ENCODE measurements around the gene AMTN.

DNA sequence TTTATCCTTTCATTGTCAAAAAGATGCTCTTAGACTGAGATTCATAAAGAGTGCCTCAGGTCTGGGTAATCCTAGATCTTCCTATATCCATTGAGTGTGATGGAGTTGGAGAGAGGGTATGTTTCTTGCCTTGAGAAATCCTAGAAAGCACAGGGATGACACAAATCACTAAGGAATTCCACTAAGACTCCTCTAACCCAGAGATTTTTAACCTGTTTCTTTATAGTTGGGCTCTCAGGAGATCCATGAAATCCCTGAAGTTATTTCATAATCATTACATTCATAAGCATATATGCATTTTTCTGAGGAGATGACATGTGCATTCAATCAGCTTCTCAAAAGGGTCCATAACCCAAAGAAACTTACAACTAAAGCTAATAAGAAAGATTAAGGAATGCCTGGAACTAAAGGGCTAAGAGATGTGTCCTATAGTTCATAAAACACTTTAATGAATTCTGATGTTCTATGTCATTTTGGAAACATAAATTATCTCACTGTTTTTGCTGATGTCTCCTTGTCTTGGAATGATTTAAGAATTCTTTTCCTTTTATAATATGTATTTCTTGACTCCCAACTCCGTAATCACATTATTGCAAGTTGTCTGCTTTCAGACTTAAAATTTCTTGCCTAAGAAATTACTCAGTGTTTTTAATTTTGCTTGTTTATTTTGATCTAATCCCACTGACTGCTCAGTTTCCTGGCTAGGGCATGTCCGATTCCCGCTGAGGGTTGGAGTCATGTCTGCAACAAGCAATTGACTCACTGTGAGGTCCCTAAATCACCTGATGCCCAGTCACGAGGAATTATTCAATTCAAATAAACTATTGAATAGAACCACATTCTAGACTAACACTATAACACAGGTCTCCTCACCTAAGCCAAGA lies 2.8 kb upstream of the AMTN start:
- no peak for TF ChIP-seq POLR2AphosphoS5 (IDR thresholded peaks at IDR 0.05)
- TF ChIP-seq, protein P1, sequence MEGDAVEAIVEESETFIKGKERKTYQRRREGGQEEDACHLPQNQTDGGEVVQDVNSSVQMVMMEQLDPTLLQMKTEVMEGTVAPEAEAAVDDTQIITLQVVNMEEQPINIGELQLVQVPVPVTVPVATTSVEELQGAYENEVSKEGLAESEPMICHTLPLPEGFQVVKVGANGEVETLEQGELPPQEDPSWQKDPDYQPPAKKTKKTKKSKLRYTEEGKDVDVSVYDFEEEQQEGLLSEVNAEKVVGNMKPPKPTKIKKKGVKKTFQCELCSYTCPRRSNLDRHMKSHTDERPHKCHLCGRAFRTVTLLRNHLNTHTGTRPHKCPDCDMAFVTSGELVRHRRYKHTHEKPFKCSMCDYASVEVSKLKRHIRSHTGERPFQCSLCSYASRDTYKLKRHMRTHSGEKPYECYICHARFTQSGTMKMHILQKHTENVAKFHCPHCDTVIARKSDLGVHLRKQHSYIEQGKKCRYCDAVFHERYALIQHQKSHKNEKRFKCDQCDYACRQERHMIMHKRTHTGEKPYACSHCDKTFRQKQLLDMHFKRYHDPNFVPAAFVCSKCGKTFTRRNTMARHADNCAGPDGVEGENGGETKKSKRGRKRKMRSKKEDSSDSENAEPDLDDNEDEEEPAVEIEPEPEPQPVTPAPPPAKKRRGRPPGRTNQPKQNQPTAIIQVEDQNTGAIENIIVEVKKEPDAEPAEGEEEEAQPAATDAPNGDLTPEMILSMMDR (IDR thresholded peaks at IDR 0.05), result no peak
